ENCODE data around the gene PIN1.

Gene PIN1

DNA sequence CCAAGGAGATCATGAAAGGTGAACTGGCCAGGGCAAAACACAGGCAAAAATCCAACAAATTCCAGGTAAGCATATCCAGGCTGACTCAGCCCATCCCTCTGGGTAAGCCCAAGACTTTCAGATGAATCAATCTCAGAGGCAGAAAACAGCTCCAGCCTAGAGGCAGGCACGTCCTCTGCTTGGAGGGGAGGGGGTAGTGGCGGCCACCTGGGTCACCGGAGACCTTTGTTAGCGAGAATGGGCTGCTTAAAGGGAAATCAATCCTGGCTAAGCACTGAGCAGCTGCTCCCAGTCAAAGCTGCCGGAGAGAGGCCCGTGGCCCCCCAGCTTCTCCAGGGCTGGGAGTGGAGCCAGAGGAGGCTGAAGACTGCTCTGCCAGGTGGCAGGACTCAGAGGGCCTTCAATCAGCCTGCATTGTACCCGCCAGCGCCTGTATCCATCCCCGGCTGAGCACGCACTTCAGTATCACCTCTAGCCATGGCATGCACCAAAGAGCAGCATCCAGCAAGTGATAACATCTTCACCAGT is 48.2 kb downstream of the PIN1 start:
- DNase-seq: peak in 40 of 58 donors; percentile 3 to 77 (median 20)

DNA sequence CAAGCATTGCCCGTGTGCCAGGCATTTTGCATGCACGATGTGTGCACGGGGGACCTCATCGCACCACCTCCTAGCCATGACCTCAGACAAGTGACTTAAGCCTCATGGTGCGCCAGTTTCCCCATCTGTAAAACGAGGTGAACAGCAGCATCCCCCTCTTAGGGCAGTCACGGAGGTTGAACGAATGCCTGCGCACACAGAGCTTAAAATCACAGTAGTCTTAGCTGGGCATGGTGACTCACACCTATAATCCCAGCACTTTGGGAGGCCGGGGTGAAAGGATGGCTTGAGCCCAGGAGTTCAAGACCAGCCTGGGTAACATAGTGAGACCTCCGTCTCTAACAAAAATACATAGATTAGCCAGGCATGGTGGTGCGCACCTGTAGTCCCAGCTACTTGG is 48.6 kb downstream of the PIN1 start:
- DNase-seq: no peak

DNA sequence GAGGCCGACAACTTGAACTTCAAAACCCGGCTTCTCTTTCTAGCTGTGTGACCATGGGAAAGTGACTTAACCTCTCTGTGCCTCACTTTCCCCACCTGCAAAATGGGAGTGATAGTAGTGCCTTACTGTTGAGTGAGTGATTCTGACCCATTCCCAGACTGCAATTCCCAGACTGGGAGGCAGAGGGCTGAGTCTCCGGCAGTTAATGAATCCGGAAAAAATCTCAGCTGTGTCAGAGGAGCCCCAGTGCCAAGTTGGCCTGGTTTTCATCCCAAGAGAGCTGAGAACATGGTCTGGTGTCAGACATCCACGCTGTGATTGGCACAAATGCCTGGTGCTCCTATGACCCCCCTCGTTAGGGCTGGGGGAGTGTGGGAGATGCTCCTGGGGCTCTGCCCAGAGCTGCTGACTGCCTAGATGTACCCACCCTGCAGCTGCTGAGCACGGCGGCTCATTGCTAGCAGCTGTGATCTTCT is 50.0 kb downstream of the PIN1 start:
- DNase-seq: peak in 53 of 58 donors; percentile 9 to 81 (median 55)

DNA sequence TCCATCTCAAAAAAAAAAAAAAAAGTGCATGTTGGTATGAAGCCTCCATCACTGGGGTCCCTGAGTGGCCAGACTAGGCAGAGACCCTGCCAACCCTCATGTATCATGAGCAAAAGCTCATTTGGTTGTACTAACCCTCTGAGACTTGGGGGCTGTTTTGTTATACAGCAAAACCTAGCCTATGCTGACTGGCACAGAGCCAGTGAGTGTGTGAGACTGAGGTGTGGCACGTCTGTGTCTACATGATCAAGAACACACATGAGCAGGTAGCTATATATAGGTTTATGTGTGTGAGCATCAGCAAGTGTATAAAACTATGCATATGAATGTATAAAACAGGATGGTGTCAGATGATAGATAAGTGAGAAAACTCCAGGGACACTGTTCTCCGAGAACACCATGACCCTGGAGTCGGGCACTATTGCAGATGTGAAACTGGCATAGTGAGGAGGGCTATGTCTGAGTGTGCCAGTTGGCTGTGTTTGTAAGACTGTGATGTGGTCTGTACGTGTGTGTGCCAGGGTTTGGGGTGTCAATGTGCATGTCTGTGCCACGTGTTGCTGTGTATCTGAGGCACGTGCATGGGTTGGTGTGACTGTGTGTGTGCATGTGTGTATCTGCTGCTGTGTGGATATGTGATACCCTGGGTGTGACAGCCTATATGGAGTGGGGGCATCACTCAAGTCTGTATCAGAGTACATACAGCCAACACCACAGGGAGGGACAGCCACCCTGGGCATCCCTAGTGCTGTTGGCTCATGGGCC is 56.7 kb downstream of the PIN1 start:
- no peak for DNase-seq
